DOHH2 (cell line): ENCODE results near the gene SLC37A3.

Source experiments
- CTCF ChIP-seq: fragments of 200-600 bp; sonication (generic); IDR thresholded peaks from one replicate; pipeline ENCODE4 v1.5.1; 2014; ENCODE audit warnings: antibody characterized with exemption, mild to moderate bottlenecking, low read depth, low read length; ENCODE audit not compliant: poor library complexity, severe bottlenecking
- EZH2phosphoT487 ChIP-seq: fragments of 200-600 bp; sonication (generic); IDR thresholded peaks from 2 replicates; pipeline ENCODE4 v1.6.1; 2017; ENCODE audit warnings: borderline replicate concordance, mild to moderate bottlenecking, antibody characterized with exemption, low read length, moderate library complexity, mixed read lengths

- TF ChIP-seq CTCF (no peak), EZH2phosphoT487 (no peak)
These were observed 19.3 kb upstream of the SLC37A3 start for GRCh38 chr7:140417456-140418155.
